Measurements from ENCODE around the gene ADCY2.

Gene ADCY2

GRCh38 chr5:7415587-7416535, 19.9 kb downstream of the ADCY2 start:
- H3K27ac Mint-ChIP-seq = peak overlapping the region; percentile 83
- H3K36me3 Mint-ChIP-seq (ENCODE audit: low read depth) = peaks cover 79% of the 10 kb centered on the region
- no peak for TF ChIP-seq CTCF (IDR thresholded peaks at IDR 0.05)
- peaks cover 3% of the 10 kb centered on the region for H3K27me3 Mint-ChIP-seq (ENCODE audit: low read depth, poor library complexity)
- no peak overlapping the region for H3K4me3 Mint-ChIP-seq
- H3K4me1 Mint-ChIP-seq = peaks cover 89% of the 10 kb centered on the region
- no peak for DNase-seq
- peaks cover 13% of the 10 kb centered on the region for H3K9me3 Mint-ChIP-seq

- peak overlapping the region; percentile 20 for H3K27ac Mint-ChIP-seq
- H3K9me3 Mint-ChIP-seq = peaks cover 16% of the 10 kb centered on the region
- H3K36me3 Mint-ChIP-seq (ENCODE audit: low read depth) = peaks cover 84% of the 10 kb centered on the region
- H3K4me3 Mint-ChIP-seq = no peak overlapping the region
- TF ChIP-seq CTCF (IDR thresholded peaks at IDR 0.05) = no peak
- no peak for DNase-seq
- H3K4me1 Mint-ChIP-seq = peaks cover 91% of the 10 kb centered on the region
- peaks cover 3% of the 10 kb centered on the region for H3K27me3 Mint-ChIP-seq (ENCODE audit: low read depth, poor library complexity)
Measured at GRCh38 chr5:7418276-7418675, 22.3 kb downstream of the ADCY2 start.

DNA sequence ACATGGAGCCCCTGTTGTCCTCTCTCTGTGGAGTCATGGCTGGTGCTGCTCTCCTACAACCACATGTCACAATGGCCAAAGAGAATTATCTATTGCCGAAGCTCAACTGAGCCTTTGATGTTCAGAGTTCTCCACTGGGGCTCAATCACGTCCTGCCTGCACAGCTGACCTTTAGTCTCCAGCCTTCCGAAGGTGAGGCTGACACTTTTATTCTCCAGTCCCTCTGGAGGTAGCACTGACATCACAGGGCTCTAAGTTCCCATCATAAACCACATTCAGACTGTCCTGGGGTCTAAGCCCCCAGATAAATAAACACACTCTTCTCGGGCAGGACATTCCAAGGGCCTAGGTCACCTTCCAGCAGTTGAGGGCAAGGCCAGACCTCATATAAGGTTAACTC, 23.4 kb downstream of the ADCY2 start:
- Mint-ChIP-seq H3K4me1 (peaks cover 89% of the 10 kb centered on the region), H3K36me3 (ENCODE audit: low read depth) (peaks cover 84% of the 10 kb centered on the region), H3K9me3 (peaks cover 24% of the 10 kb centered on the region), H3K27me3 (ENCODE audit: low read depth, poor library complexity) (peaks cover 3% of the 10 kb centered on the region), H3K27ac (peak overlapping the region; percentile 52), H3K4me3 (peak overlapping the region; percentile 17)
- no peak for DNase-seq
- TF ChIP-seq CTCF (IDR thresholded peaks at IDR 0.05) = no peak

DNA sequence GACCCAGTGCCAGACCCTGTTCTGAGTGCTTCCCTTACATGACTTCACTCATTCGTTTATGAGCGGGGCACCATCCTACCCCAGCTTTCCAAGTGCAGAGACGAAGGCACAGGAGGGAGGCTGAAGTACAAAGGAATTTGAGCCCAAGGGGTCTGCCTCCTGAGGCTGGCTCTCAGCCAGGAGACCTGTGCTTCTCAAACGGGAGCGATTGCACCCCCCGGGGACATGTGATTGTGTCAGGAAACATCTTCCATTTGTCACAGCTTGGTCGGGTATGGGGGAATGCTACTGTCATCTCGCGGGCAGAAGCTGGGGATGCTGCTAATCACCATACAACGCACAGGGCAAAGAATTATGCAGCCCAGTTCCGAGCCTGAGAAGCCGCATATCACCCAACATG, 23.9 kb downstream of the ADCY2 start:
- peak overlapping the region; percentile 88 for H3K27ac Mint-ChIP-seq
- H3K9me3 Mint-ChIP-seq = peaks cover 24% of the 10 kb centered on the region
- DNase-seq = no peak
- TF ChIP-seq CTCF (IDR thresholded peaks at IDR 0.05) = no peak
- peak overlapping the region; percentile 23 for H3K4me3 Mint-ChIP-seq
- H3K27me3 Mint-ChIP-seq (ENCODE audit: low read depth, poor library complexity) = peaks cover 3% of the 10 kb centered on the region
- peaks cover 84% of the 10 kb centered on the region for H3K36me3 Mint-ChIP-seq (ENCODE audit: low read depth)
- peaks cover 86% of the 10 kb centered on the region for H3K4me1 Mint-ChIP-seq

DNA sequence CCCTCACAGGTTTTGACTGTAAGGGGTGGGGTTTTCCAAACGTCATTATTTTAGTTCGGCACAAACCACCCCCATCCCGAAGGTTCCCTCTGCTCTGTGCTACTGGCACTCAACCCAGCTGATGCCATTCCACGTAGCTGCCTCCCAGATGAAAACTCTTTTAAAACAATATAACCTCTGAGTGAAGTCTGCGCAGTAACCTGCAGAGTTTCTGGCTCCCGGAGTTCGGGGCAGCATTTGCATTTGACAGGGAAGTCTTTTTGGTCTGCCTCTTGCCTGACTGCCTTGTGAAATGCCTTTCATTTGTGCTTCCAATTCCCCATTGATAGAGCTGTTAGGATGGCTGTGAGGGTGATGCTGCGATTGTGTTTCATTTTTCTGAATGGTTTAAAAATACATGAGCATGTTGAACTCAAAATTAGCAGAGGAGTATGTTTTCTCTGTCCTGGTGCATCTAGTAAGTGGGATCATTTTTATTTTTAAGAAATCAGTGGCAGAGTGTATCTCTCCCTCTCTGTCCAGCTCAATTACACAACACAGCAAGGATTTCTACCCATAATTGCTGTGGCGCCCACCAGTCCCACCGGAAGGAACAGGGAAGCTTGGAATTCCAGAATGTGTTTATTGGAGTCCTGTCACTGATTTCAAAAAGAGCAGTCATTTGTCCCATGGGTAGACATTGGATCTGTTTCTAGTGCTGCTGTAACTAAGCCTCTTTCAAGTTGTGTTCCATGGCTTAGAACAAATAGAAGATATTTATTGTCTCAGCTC, 24.8 kb downstream of the ADCY2 start:
- no peak for TF ChIP-seq CTCF (IDR thresholded peaks at IDR 0.05)
- H3K27me3 Mint-ChIP-seq (ENCODE audit: low read depth, poor library complexity) = peaks cover 3% of the 10 kb centered on the region
- peak overlapping the region; percentile 12 for H3K4me3 Mint-ChIP-seq
- peaks cover 24% of the 10 kb centered on the region for H3K9me3 Mint-ChIP-seq
- peaks cover 87% of the 10 kb centered on the region for H3K4me1 Mint-ChIP-seq
- peak overlapping the region; percentile 95 for H3K27ac Mint-ChIP-seq
- peaks cover 85% of the 10 kb centered on the region for H3K36me3 Mint-ChIP-seq (ENCODE audit: low read depth)
- no peak for DNase-seq
